Mucosa of descending colon (tissue), 3 donors: Measurements from ENCODE around the gene REXO1. TPM values are rescaled to one million over a fixed set of nuclear protein-coding genes. Genes with fewer than 3 reads are reported as not detected.

ENCODE experiments used
- ATAC-seq: fragments of 200-7000 bp; cut with Tn5 transposase; one replicate; pipeline ENCODE4 v1.9.1; 2020; ENCODE audit warnings: mild to moderate bottlenecking, moderate library complexity
- DNase-seq, 3 donors: peaks; one replicate each; pipeline ENCODE4 v3.0.0-alpha.2; 2020
- H3K36me3 ChIP-seq: fragments of 200-600 bp; one replicate; pipeline ENCODE4 v1.8.0; 2021; ENCODE audit warnings: low read depth, mild to moderate bottlenecking
- H3K4me1 ChIP-seq: fragments of 200-600 bp; one replicate; pipeline ENCODE4 v1.8.0; 2021; ENCODE audit warnings: low read depth, mild to moderate bottlenecking
- H3K4me3 ChIP-seq: fragments of 200-600 bp; one replicate; pipeline ENCODE4 v1.8.0; 2021; ENCODE audit warnings: mild to moderate bottlenecking
- H3K9me3 ChIP-seq: fragments of 200-600 bp; one replicate; pipeline ENCODE4 v1.8.0; 2021; ENCODE audit warnings: mild to moderate bottlenecking
- CTCF ChIP-seq: fragments of 200-600 bp; IDR thresholded peaks from one replicate; pipeline ENCODE4 v1.8.0; 2022; ENCODE audit warnings: antibody characterized with exemption, mild to moderate bottlenecking
- intact Hi-C, 2 donors: fragments of 100-400 bp; cut with DNase I in 1 of 2; cut with micrococcal nuclease in 1 of 2; formaldehyde crosslinking; loops; one replicate each; pipeline versions ENCODE4 v1.11.0 to v1.11.1; 2022; cut with DNase I, micrococcal nuclease
- long read RNA-seq, 2 donors: library from polyadenylated mRNA; unstranded; transcript quantifications; one replicate each; pipeline ENCODE4 v2.0.0, GENCODE V29; 2019 to 2021
- total RNA-seq, 3 donors: library from RNA; stranded (reverse); fragmentation: NEBNext Ultra II Directional in 2 of 3; extraction: Animal tissue kit (Norgen Biotek cat#: 25700) in 2 of 3; gene quantifications; one replicate each; pipeline versions ENCODE4 v1.2.1 to v1.2.4, GENCODE V29; 2021 to 2023
- donor health status: DM: no; HTN: no; CAD: no; lungs with moderate emphysema.
- donor health status: DM: no; HTN: no; CAD: no.
- donor health status: DM: no; HTN: yes; CAD: no.

Gene REXO1, protein sequence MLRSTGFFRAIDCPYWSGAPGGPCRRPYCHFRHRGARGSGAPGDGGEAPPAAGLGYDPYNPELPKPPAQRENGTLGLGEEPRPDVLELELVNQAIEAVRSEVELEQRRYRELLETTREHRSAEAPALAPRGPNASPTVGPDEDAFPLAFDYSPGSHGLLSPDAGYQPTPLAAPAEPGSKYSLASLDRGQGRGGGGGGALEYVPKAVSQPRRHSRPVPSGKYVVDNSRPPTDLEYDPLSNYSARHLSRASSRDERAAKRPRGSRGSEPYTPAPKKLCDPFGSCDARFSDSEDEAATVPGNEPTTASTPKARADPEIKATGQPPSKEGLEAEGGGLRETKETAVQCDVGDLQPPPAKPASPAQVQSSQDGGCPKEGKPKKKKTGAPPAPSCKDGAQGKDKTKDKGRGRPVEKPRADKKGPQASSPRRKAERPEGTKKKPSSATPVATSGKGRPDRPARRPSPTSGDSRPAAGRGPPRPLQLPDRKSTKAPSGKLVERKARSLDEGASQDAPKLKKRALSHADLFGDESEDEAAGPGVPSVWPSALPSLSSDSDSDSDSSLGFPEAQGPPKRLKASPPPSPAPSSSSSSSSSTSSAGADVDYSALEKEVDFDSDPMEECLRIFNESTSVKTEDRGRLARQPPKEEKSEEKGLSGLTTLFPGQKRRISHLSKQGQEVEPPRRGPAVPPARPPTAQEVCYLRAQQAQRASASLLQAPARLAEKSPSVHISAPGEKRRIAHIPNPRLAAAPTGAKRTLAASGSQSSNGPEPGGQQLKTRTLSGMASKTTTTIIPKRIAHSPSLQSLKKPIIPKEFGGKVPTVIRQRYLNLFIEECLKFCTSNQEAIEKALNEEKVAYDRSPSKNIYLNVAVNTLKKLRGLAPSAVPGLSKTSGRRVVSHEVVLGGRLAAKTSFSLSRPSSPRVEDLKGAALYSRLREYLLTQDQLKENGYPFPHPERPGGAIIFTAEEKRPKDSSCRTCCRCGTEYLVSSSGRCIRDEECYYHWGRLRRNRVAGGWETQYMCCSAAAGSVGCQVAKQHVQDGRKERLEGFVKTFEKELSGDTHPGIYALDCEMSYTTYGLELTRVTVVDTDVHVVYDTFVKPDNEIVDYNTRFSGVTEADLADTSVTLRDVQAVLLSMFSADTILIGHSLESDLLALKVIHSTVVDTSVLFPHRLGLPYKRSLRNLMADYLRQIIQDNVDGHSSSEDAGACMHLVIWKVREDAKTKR
- total RNA-seq: 10 to 100 TPM; 45.4 to 54.3 (median 50.2) TPM
- long read RNA-seq, donor 1, partial matches to known transcripts: 6 of 13 reads
- long read RNA-seq, donor 1, other reads (novel, unspliced or antisense): 5 of 13 reads
- long read RNA-seq, donor 2, partial matches to known transcripts: 1 of 3 reads
- long read RNA-seq, donor 2, other reads (novel, unspliced or antisense): 2 of 3 reads

GRCh38 chr19:1848399-1849131 is at the start of gene REXO1:
Gene REXO1 (minus strand): TSS chr19:1848483. CDS start chr19:1848358, 125 bp downstream.
- Histone ChIP-seq H3K36me3 (no peaks in the 10 kb centered on the region), H3K4me3 (peak within 1 kb of the TSS; percentile 100), H3K9me3 (no peaks in the 10 kb centered on the region), H3K4me1 (peaks cover 55% of the 10 kb centered on the region)
- peak; percentile 95 for TF ChIP-seq CTCF
- DNase-seq (peak; percentile 95 to 99 (median 99)), ATAC-seq (peak; percentile 89)
- intact Hi-C loops: no loop called here

DNA sequence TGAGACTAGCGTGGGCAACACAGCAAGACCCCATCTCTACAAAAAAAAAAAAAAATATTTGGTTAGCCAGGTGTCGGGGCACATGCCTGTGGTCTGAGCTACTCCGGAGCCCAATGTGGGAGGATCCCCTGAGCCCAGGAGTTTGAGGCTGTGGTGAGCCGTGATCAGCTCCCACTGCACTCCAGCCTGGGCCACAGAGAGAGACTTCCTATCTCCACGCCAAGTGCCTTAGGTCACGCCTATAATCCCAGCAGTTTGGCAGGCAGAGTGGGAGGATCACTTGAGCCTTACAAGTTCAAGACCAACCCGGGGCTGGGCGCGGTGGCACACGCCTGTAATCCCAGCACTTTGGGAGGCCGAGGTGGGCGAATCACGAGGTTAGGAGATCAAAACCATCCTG is 48.2 kb upstream of the REXO1 start:
- peaks cover 2% of the 10 kb centered on the region for H3K4me1 ChIP-seq
- DNase-seq (peak in 1 of 3 donors; percentile 36), ATAC-seq (no peak)
- intact Hi-C loops: no loop called here
- no peak overlapping the region for H3K4me3 ChIP-seq
- no peaks in the 10 kb centered on the region for H3K9me3 ChIP-seq
- H3K36me3 ChIP-seq: no peaks in the 10 kb centered on the region
- no peak for TF ChIP-seq CTCF

GRCh38 chr19:1893791-1894190 is 45.5 kb upstream of the REXO1 start:
- no peaks in the 10 kb centered on the region for H3K36me3 ChIP-seq

GRCh38 chr19:1889907-1890306 is 41.6 kb upstream of the REXO1 start:
- Histone ChIP-seq H3K4me1 (no peaks in the 10 kb centered on the region), H3K4me3 (no peak overlapping the region), H3K36me3 (no peaks in the 10 kb centered on the region), H3K9me3 (no peaks in the 10 kb centered on the region)
- no peak for TF ChIP-seq CTCF
- no peak for DNase-seq
- ATAC-seq: no peak
- intact Hi-C loops: no loop called here

More at GRCh38 chr19:1893791-1894190, 45.5 kb upstream of the REXO1 start:
- Histone ChIP-seq H3K4me3 (no peak overlapping the region), H3K9me3 (no peaks in the 10 kb centered on the region), H3K4me1 (peaks cover 2% of the 10 kb centered on the region)
- ATAC-seq (no peak), DNase-seq (no peak)
- TF ChIP-seq CTCF: no peak
- intact Hi-C loops: no loop called here
